ENCODE measurements around the gene ACAA1.

- no peak for TF ChIP-seq CTCF (conservative IDR thresholded peaks at IDR 0.05; ENCODE audit: low read depth, low read length)
- TF ChIP-seq EZH2 (IDR thresholded peaks at IDR 0.05; ENCODE audit: borderline replicate concordance, low read depth, low read length, poor library complexity, severe bottlenecking), result no peak
Measured at GRCh38 chr3:38141952-38142273, 5.0 kb upstream of the ACAA1 start.

All from A673 (cell line).